AG04450 (cell line): ENCODE data around the gene POLR2J. TPM values are rescaled to one million over a fixed set of nuclear protein-coding genes. Genes with fewer than 3 reads are reported as not detected.

Experiments used
- CTCF ChIA-PET: fragments of 300-600, 350-600 bp; formaldehyde crosslinking; extraction: SDS; loops from one replicate; lab custom pipeline; 2022; ENCODE audit warnings: antibody characterized with exemption, inconsistent platforms; lab: Charles Lee
- POLR2A ChIA-PET: fragments of 350-600 bp; formaldehyde crosslinking; extraction: SDS; loops from one replicate; lab custom pipeline; 2021; ENCODE audit warnings: antibody characterized with exemption, inconsistent platforms; lab: Yijun Ruan, JAX
- DNase-seq: peaks from one replicate; pipeline ENCODE4 v3.0.0-alpha.2; 2011; ENCODE audit warnings: low read depth, low spot score
- H3K27ac ChIP-seq: one replicate; pipeline ENCODE4 v1.5.1; 2012; ENCODE audit warnings: low read depth, low read length, control low read depth
- H3K27me3 ChIP-seq: one replicate; pipeline ENCODE4 v1.6.0; 2012; ENCODE audit warnings: low read length; ENCODE audit not compliant: control insufficient read depth, insufficient read depth
- H3K4me3 ChIP-seq: 2 replicates; pipeline ENCODE4 v1.5.1; 2011; ENCODE audit warnings: mild to moderate bottlenecking, low read depth, low read length, control low read depth
- H3K9me3 ChIP-seq: 2 replicates; pipeline ENCODE4 v1.5.1; 2012; ENCODE audit warnings: low read length; ENCODE audit not compliant: control insufficient read depth, insufficient read depth
- CTCF ChIP-seq: IDR thresholded peaks from 2 replicates; pipeline ENCODE4 v1.5.1; 2011; ENCODE audit warnings: low read depth, low read length, control low read depth, inconsistent platforms
- polyA plus RNA-seq: library from polyadenylated mRNA; depleted of rRNA; stranded (reverse); fragments of >200 nt; gene quantifications from 2 replicates; pipeline ENCODE4 v1.2.3, GENCODE V29; 2011

The POLR2J gene
- polyA plus RNA-seq, 1 experiment: 55.3 TPM

GRCh38 chr7:102453319-102453718 is 25.4 kb downstream of the POLR2J start:
- Histone ChIP-seq H3K4me3 (no peak overlapping the region), H3K27me3 (no peaks in the 10 kb centered on the region), H3K9me3 (no peaks in the 10 kb centered on the region; the same call in 1 of the 2 replicates), H3K27ac (no peak overlapping the region)
- ChIA-PET POLR2A (no interaction called here), CTCF (no interaction called here)
- TF ChIP-seq CTCF: no peak
- no peak for DNase-seq

- Histone ChIP-seq H3K27ac (no peak overlapping the region), H3K4me3 (no peak overlapping the region), H3K9me3 (no peaks in the 10 kb centered on the region; the same call in 1 of the 2 replicates), H3K27me3 (no peaks in the 10 kb centered on the region)
- TF ChIP-seq CTCF: no peak
- ChIA-PET POLR2A (no interaction called here), CTCF (no interaction called here)
- no peak for DNase-seq
Measured at GRCh38 chr7:102452451-102452850, 26.3 kb downstream of the POLR2J start.

DNA sequence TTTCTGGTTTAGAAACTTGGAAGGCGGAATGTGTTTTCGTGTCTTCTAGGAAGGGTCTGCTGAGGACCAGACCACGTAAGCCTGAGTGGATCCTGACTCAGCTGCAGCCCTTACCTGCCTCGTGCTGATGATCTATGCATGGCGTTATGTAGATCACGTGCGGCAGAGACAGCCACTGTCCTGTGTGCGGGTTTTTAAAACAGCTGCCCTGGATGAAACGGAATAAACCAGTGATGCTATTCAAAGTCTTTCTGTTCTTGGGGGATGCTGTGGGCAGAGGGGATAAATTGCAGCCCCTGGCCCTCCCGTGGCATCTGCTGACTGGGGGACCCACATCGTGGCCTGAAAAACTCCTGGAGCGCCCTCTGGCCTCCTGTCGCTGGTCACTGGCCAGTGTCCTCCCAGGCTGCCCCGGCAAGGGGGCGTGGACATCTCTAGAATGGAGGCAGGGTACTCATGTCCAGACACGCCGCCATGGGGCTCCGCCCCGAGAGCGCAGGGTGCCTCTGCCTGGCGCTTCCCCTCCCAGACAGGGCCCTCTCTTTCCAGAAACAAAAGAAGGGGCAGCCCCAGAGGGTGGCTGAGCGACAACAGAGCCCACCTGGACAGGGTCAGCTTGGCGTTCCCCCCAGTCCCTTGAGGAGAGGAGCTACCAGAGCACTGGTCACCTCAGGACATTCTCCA is 27.2 kb downstream of the POLR2J start:
- no peak for TF ChIP-seq CTCF
- no peak for DNase-seq
- no peak overlapping the region for H3K4me3 ChIP-seq
- H3K27me3 ChIP-seq: no peaks in the 10 kb centered on the region
- H3K9me3 ChIP-seq: no peaks in the 10 kb centered on the region; the same call in 1 of the 2 replicates
- H3K27ac ChIP-seq: no peak overlapping the region
- ChIA-PET POLR2A (no interaction called here), CTCF (no interaction called here)

DNA sequence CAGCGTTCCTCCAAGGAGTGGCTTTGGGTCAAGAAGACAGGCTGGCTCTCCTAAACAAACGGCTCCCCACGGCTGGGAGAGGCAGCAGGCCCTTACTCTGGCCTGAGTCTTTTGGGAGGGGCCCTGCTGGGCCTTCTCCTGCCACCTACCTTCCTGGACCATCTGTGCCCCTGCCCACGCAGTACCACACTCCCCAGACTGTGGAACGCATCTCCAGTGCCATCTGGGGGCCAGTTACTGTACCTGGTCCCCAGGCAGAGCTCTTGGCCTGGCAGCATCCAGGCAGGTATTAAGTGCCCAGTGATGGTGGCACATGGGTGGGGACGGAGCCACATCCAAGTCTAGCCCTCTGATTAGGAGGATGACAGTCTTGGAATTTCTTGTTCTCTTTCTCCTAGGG is 28.5 kb downstream of the POLR2J start:
- CTCF ChIA-PET: interaction anchor here (0.6 to 0.9 kb wide), 2 partner anchors 13 to 29 kb away, joined by 3 read pairs; no protein-coding TSS in a partner anchor
- DNase-seq: no peak
- POLR2A ChIA-PET: no interaction called here

More for the DNA sequence above, 28.5 kb downstream of the POLR2J start:
- no peak for TF ChIP-seq CTCF
- no peaks in the 10 kb centered on the region; the same call in 1 of the 2 replicates for H3K9me3 ChIP-seq
- H3K27ac ChIP-seq: no peak overlapping the region
- H3K4me3 ChIP-seq: no peak overlapping the region
- H3K27me3 ChIP-seq: no peaks in the 10 kb centered on the region
